ENCODE measurements around the gene ERN1.
"Not testable (repeated sequence)": the region's sequence is repeated elsewhere in the genome, so short reads cannot be mapped to it uniquely, and the experiment has no call there.

The ERN1 gene

GRCh38 chr17:64036198-64036922 lies 93.6 kb downstream of the ERN1 start:
- peak; percentile 5 for FAIRE-seq
- no peak for DNase-seq (ENCODE audit: low spot score)

DNA sequence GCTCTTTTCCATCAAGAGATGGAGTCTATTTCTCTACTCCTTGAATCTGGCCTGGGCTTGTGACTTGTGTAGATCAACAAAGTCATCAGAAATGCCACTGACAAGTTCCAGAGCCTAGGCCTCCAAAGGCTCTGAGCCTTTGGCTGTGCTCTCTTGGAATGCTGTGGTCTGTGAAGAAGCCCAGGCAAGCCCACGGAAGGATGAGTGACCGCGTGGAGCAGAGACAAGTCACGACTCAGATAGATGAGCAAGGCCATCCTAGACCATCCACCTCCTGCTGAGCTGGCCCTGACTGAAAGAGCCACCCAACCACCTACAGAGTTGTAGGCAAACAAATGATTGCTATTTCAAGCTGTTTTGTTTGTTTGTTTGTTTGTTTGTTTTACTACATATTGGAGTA lies 97.9 kb downstream of the ERN1 start:
- no peak for DNase-seq (ENCODE audit: low spot score)
- FAIRE-seq, result no peak

- no peak for FAIRE-seq
- DNase-seq (ENCODE audit: low spot score), result peak; percentile 77
Measured at GRCh38 chr17:64028874-64029464, 101.0 kb downstream of the ERN1 start.

- peak; percentile 94 for DNase-seq (ENCODE audit: low spot score)
- FAIRE-seq, result peak; percentile 17
Measured at GRCh38 chr17:64025732-64026294, 104.1 kb downstream of the ERN1 start.

GRCh38 chr17:64024781-64025731 lies 104.9 kb downstream of the ERN1 start:
- no peak for FAIRE-seq

DNA sequence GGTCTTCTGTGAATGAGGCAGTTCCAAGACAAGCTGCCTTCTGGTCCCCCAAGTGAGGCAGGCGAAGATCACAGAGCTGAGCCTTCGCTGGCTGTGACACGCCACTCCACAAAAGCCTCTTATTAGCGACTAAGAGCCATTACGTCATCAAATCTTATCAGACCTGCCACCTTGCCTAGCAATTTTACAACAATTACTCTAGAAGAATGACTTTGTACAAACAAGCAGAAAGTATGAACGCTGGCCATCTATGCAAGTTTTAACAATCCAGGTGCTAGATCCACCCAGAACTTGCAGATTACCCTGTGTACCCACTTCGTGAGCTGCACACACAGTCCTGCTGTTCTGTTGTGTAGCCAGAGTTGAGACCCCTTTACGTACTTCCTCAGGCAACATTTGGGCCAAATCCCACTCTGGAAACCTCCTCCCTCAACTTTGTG lies 105.7 kb downstream of the ERN1 start:
- no peak for FAIRE-seq

More at GRCh38 chr17:64024781-64025731, 104.9 kb downstream of the ERN1 start:
- DNase-seq (ENCODE audit: low spot score), result no peak

DNA sequence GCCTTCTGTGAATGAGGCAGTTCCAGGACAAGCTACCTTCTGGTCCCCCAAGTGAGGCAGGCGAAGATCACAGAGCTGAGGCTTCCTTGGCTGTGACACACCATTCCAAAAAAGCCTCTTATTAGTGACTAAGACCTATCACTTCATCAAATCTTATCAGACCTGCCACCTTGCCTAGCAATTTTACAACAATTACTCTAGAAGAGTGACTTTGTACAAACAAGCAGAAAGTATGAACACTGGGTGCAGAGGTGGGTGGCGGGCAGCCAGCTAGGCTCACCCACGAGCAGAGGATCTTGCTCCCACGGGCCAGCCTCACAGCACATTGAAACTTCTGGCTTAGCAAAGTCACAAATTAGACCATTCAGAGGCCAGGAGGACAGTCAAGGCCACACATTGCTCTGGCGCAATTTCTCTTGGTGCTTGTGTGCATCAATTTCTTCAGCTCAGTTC lies 107.3 kb downstream of the ERN1 start:
- DNase-seq (ENCODE audit: low spot score), result no peak
- FAIRE-seq, result no peak

More for the DNA sequence above, 105.7 kb downstream of the ERN1 start:
- no peak for DNase-seq (ENCODE audit: low spot score)

DNA sequence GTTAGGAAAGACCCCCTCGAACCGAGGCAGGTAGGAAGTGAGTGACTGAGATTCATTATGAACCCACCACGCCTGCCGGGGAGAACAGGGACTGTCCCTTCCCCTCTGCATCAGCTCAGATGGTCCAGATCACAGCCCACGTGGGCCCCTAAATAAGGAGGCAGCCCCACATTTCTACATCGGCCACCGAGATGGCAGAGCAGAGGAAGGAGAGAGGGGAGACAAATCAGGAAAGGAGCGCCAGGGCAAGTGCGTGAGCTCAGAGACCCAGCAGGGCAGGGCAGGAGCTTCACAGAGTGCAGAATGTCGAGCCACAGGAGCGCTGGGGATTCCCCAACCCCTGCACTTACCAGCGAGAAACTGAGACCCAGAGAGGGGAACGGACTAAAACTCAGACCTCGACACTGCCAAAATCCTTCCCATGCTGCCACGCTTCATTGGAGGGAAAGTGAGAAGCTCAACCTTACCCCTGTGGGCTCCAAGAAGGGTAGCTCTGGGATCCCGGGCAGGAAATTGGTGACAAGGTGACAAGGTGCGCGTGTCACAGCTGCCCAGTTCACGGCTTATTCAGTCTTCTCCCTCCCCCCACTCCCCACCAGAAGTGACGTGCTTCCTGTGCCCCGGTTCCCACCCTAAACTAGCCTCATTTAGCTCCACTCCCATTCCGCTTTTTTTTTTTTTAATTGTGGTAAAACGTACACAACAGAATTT lies 109.7 kb downstream of the ERN1 start, which contains the start of gene ICAM2:
ICAM2 (minus strand) TSS at position 578 of the 711 bp plus-strand sequence. CDS start 13,942 bp downstream, outside the sequence.
- FAIRE-seq (no peak), DNase-seq (ENCODE audit: low spot score) (peak; percentile 2)

GRCh38 chr17:64019551-64019961 lies 110.4 kb downstream of the ERN1 start:
- FAIRE-seq, result not testable (repeated sequence)

DNA sequence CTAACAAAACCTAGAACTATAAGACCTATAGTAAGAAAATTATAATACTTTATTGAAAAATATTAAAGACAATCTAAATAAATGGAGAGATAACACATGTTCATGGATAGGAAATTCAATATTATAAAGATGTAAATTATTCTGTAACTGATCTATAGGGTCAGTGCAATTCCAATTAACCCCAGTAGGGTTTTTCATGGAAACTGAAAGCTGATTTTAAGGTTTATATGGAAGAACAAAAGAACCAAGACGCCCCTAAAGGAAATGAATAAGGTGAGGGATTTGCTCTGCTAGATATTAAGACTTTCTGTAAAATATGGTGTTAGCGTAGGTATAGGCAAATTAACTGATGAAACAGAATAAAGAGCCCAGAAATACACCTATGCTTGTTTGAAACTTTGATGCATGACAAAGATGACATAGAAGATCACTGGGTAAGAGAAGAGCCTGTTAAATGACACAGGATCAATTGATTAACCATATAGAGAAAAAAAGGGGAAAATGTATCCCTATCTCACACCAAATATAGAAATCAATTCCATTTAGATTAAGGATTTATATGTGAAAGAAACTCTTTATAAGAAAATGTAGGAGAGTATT lies 112.5 kb downstream of the ERN1 start:
- DNase-seq (ENCODE audit: low spot score), result no peak
- FAIRE-seq, result no peak

More at GRCh38 chr17:64019551-64019961, 110.4 kb downstream of the ERN1 start:
- DNase-seq (ENCODE audit: low spot score), result not testable (repeated sequence)

DNA sequence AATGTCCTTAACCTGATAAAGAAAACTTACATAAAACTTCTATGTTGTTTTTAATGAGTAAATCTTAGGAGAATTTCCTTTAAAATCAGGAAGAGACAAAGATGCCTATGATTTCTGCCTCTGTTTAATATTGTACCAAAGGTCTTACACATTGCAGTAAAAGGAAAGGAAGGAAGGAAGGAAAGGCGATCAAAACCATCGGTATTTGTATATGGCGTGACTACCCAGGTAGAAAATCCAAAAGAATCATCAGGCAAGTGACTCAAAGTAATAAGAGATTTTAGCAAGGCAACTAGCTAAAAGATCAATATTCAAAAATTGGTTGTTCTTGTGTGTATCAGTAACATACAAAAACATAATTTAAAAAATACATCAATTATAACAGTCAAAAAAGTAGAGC lies 113.0 kb downstream of the ERN1 start:
- no peak for FAIRE-seq

DNA sequence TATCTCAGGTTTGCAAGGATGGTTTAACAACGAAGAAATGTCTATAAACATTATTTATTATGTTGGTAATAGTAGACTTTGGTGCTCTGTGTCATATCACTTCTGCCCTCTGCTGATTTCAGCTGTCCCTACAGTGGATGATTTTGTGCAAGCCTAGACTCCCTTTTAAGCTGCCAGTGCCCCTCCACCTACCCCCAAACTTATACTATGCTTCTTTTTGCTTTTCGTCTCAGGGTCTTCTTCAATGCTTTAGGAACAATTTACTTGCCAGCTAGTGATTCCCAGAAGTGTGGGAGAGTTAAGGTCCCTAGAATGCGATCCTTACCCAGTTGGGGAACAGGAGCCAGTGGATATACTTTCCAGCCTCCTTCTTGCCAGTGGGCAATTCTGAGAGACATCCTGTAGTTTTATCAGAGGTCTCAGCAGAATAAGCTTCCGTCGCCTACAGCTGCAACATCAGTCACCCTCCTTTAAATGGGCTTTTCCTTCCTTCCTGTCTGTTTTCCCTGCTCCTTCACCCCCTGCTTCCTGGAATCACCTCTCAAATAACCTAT lies 113.6 kb downstream of the ERN1 start:
- FAIRE-seq (no peak), DNase-seq (ENCODE audit: low spot score) (no peak)

More for the DNA sequence above, 113.0 kb downstream of the ERN1 start:
- no peak for DNase-seq (ENCODE audit: low spot score)

- FAIRE-seq (no peak), DNase-seq (ENCODE audit: low spot score) (no peak)
Measured at GRCh38 chr17:64015447-64015846, 114.5 kb downstream of the ERN1 start.

DNA sequence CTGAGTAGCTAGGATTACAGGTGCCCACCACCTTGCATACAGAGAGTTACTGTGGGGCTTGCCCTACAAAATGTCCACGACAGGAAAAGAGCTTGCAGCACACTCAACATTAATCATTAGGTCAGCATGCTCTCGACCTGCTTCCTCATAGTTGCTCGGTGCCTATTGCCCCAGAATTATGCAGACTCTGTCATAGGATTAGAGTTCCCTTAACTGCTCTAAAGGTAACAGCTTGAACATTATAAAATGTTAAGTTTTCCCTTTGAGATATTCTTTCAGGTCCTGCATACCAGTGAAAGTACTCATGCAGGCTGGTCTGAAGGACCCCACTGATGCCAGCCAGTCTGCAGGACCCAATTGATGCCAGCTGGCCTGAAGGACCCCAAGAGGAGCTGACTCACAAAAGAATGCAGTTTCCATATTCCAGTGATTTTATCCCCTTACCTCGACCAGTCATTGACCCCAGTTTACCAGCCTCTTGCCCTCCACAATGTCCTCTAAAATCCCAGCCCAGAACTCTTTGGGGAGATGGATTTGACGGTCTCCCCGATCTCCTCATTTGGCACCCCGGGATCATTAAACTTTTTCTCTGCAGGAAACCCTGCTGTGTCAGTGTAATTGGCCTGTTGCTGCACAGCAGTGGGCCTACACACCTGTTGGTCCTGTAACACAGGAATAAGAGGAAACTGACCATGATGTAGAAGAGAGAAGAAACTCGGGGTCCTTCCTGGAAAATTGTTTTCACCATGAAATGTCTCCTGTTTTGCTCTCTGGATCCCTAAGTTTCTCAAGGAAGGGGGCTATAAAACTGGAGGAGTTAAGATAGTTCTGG lies 120.2 kb downstream of the ERN1 start:
- DNase-seq (ENCODE audit: low spot score), result peak; percentile 2
- FAIRE-seq, result no peak

- DNase-seq (ENCODE audit: low spot score), result peak; percentile 3
- no peak for FAIRE-seq
Measured at GRCh38 chr17:64008830-64009229, 121.1 kb downstream of the ERN1 start.

DNA sequence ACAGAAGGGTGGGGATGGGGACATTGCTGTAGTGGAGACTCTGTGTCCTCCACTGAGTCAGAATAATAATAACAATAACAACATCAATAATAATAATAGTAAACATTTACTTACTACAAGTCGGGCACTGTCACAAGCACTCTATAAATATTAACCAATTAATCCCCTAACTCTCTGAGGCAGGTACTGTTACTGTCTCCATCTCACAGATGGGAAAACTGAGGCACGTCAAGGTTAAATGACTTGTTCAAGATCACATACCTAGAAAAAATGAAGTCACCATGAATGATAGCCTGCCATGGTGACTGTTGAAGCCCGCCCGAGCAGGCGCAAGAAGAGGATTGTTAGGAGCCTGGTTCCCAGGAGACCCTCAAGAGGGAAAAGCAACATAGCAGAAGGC lies 121.6 kb downstream of the ERN1 start:
- FAIRE-seq (no peak), DNase-seq (ENCODE audit: low spot score) (no peak)

GRCh38 chr17:64007838-64008282 lies 122.1 kb downstream of the ERN1 start:
- DNase-seq (ENCODE audit: low spot score) (peak; percentile 6), FAIRE-seq (no peak)

GRCh38 chr17:64007089-64007837 lies 122.7 kb downstream of the ERN1 start:
- DNase-seq (ENCODE audit: low spot score) (peak; percentile 38), FAIRE-seq (peak; percentile 58)

Measured in urothelium cell line (cell line).